ENCODE data around the gene MADCAM1. TPM values are rescaled to one million over a fixed set of nuclear protein-coding genes. Genes with fewer than 3 reads are reported as not detected.

The MADCAM1 gene
- total and polyA plus RNA-seq, 10 of the 15 experiments (the other 5 are each of a cell fraction or from before 2014, with no cell fraction given): 0.06 to 0.32 (median 0.31) TPM; not detected in 5

- TF ChIP-seq REST (IDR thresholded peaks at IDR 0.05; ENCODE audit: low read depth, low read length): no peak
- TF ChIP-seq BCL11A (IDR thresholded peaks at IDR 0.05; ENCODE audit: low read depth, low read length): no peak
- TF ChIP-seq YBX1 (IDR thresholded peaks at IDR 0.05): no peak
- peak; percentile 88 for TF ChIP-seq YY1 (IDR thresholded peaks at IDR 0.05; ENCODE audit: low read depth, low read length)
- TF ChIP-seq, protein P1, sequence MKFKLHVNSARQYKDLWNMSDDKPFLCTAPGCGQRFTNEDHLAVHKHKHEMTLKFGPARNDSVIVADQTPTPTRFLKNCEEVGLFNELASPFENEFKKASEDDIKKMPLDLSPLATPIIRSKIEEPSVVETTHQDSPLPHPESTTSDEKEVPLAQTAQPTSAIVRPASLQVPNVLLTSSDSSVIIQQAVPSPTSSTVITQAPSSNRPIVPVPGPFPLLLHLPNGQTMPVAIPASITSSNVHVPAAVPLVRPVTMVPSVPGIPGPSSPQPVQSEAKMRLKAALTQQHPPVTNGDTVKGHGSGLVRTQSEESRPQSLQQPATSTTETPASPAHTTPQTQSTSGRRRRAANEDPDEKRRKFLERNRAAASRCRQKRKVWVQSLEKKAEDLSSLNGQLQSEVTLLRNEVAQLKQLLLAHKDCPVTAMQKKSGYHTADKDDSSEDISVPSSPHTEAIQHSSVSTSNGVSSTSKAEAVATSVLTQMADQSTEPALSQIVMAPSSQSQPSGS (IDR thresholded peaks at IDR 0.05; ENCODE audit: low read length): no peak
- TF ChIP-seq CHD4 (IDR thresholded peaks at IDR 0.05): no peak
- TF ChIP-seq E2F4 (IDR thresholded peaks at IDR 0.05; ENCODE audit: low read depth, low read length): 0 out of 2 replicates have a peak, but pooled peaks have one; percentile 67
- TF ChIP-seq RB1 (IDR thresholded peaks at IDR 0.05; ENCODE audit: borderline replicate concordance): peak; percentile 96
- TF ChIP-seq STAT3 (IDR thresholded peaks at IDR 0.05; ENCODE audit: low read depth, low read length): no peak
- TF ChIP-seq SMARCA5 (IDR thresholded peaks at IDR 0.05): peak; percentile 82
- TF ChIP-seq CBX3 (IDR thresholded peaks at IDR 0.05; ENCODE audit: borderline replicate concordance, low read depth): no peak
- TF ChIP-seq EZH2 (IDR thresholded peaks at IDR 0.05; ENCODE audit: borderline replicate concordance, control insufficient read depth, low read depth, low read length): no peak
- TF ChIP-seq EED (IDR thresholded peaks at IDR 0.05; ENCODE audit: low read depth): no peak
- TF ChIP-seq, protein P2, sequence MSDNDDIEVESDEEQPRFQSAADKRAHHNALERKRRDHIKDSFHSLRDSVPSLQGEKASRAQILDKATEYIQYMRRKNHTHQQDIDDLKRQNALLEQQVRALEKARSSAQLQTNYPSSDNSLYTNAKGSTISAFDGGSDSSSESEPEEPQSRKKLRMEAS (IDR thresholded peaks at IDR 0.05; ENCODE audit: low read depth, low read length): 0 out of 2 replicates have a peak, but pooled peaks have one; percentile 19
- TF ChIP-seq PAX8 (IDR thresholded peaks at IDR 0.05): no peak
- TF ChIP-seq POLR2AphosphoS5 (IDR thresholded peaks at IDR 0.05; ENCODE audit: low read length): peak; percentile 55; the same call in 1 of the 2 replicates
- TF ChIP-seq SKIL (IDR thresholded peaks at IDR 0.05; ENCODE audit: low read depth, poor library complexity, severe bottlenecking): no peak
- TF ChIP-seq RELB (IDR thresholded peaks at IDR 0.05; ENCODE audit: low read depth): no peak
- no peak for TF ChIP-seq JUND (IDR thresholded peaks at IDR 0.05; ENCODE audit: low read depth, low read length)
- peak; percentile 100 for TF ChIP-seq IKZF1 (conservative IDR thresholded peaks at IDR 0.05)
Observed at GRCh38 chr19:488505-489417, 7.5 kb upstream of the MADCAM1 start (continued).
